DMS79 (cell line): ENCODE data around the gene TUBA4B.
A peak's percentile ranks its signal among the peaks of the same experiment; 100 is the strongest.

Experiments
- DNase-seq: peaks from one replicate; lab custom pipeline; 2025; lab: John Stamatoyannopoulos, UW

TUBA4B gene

DNA sequence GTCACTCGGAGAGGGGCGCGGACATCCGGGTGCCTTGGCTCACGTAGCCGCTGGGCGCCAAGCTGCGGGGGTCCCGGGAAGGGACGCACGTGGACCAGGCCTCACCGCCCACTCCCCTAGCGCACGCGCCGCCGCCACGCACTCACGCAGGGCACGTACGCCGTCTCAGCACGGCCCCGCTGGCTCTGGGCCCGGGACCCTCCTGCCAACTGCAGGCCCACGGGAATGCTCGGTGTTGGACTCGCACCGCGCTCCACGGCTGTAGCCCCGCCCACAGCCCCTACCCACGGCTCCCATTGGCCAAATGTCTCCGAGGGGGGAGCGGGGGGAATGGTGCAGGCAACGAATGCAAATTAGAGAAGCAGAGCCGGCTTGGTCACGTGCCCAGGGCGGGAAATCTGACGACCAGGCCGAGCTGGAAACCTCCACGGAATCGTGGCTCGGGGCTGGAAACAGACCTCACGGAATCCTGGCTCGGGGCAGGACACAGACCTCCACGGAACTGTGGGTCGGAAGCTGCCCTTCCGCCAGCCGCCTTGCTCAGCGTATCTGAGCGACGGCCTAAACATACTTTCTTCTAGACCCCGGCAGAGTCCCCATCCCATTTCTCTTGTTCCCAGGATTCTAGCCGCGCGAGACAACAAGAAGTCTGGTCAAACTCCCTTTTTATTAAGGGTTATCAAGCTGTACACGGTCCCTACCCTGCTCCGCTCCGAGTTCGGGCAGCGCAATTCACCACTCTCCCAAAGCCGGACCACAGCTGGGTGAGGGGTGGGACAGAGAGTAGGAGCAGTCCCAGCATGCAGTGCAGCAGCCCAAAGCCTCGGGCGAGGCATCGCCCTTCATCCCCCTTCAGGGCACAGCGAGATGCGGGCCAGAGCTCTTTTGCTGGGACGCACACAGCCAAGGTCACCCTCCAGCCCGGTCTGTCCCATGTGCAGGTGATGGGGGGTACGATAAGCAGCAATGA, 34.0 kb upstream of the TUBA4B start, which contains the start of gene ABCB6:
Gene ABCB6 (minus strand): TSS at position 227 of the 970 bp plus-strand sequence. CDS start 285 bp downstream, outside the sequence.
- DNase-seq = peak; percentile 92

DNA sequence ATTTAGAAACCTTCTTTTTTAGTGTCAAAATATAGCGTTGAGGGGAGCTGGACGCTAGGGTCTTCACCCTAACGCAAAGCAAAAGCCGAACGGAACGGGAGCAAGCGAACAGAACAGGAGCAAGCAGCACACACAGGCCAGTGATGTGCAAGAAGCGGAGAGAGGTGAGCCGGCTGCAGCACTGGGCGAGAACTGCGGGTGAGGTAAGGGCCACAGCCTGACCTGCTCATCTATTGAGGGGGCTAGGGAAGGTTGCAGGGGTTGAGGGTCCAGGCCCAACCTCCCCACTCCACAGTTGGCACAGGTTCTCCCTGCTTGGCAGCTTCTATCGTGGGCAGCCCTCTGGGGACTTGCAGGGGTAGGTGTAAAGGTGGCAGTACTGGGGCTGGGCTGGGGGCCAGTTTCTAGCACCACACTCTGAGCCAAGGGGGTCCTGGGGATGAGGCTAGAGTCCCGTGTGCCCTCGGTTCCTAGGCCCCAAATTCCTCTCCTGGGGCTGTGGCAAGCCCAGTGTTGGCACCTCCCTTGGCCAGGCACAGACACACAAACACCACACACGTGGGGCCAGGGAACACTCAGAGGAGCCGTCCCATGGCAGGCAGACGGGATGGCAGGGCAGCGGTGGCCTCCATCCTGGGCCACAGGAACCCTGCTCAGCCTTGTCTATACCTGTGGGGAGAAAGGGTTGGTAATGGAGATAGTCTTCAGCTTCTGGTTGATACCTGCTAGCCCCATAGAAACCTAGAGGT, 33.1 kb upstream of the TUBA4B start:
- no peak for DNase-seq

DNA sequence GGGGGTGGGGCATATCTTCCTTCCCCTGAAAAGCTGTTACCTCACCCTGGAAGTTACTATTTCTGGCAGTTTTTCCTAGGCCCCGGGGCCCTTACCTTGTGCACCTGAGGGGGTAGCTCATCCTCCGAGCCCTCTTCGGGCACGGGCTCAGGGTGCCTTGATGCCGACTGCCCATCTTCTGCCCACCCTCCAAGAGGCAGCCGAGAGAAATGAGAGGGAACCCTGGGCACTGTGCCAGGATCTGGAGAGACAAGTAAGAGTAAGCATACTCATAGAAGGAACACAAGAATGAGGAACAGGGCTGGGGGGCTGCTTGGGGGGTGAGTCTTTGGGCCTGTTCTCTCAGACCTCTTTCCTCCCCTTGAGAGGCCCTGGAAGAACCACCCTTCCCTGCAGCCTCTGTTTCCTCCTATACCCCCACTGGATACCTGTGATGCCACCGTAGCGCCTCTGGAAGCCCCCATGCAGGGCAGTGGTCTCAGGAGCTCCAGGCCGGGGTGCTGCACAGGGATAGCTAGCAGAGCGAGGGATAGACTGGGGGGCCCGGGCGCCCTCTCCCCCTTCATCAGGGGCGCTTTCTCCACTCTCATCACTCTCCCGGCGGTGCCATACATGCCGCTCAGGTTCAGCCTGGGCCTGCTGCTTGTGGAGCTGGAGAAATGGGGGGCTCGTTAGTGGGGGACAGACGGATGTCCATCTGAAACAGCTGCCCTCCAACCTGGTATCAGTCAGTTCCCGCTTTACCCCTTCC, 32.2 kb upstream of the TUBA4B start:
- DNase-seq = no peak

DNA sequence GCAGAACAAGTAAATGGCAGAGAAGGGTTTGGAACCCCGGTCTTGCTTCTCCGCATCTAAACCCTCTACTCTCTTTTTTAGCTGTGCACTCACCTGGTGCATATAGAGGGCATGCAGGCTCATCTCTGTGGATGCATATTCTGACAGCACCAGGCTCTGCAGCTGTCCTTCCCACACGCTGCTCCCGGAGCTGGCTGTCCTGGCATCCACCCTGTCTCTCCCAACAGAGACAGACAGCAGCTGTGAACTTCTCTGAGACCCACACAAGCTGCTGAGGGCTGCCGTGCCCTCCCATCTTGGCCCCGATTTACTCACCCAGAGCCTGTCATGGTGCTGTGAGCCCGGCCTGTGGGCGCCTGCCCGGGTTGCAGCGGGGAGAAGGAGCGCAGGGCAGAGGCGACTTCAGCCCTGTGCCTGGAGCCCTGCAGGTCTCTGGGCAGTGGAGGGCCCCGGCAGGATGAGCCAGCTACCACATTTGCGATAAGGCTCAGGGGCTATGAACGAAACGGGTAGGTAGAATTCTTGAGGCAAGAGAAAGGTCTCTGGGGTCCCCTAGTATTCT, 31.0 kb upstream of the TUBA4B start:
- DNase-seq = no peak

DNA sequence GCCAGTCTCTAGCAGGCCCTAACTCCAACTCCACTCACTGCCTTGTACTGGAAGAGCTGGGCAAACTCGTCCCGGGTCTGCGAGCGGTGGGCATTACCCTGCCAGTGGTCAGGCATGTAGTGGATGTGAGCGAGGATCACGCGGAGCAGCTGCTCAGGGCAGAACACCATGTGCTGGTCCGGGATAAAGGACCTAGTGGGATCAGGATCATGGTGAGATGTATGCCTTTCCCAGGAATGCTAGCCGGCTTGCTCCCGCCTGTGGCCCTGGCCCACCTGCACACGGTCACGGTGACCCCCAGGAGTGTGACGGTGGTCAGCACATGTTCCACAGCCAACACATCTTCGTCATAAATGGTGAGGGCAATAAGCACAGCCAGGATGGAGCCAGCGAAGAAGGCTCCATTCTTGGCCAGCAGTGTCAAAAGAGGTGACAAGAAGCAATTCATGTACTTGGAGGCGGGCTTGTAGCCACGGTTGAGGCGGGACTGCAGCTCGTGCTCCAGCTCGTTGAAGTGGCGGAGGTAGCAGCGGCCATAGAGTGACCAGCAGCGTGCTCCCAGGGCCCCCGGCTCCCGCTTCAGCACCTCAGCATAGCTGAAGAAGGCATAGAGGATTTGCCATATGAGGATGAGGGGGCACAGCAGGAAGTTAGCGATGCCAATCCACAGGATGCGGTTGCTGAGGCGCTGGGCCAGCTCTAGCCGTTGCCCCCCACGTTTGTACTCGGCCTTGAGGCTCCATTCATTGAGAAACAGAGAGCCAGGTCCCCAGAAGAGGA, 29.0 kb upstream of the TUBA4B start:
- DNase-seq = no peak

DNA sequence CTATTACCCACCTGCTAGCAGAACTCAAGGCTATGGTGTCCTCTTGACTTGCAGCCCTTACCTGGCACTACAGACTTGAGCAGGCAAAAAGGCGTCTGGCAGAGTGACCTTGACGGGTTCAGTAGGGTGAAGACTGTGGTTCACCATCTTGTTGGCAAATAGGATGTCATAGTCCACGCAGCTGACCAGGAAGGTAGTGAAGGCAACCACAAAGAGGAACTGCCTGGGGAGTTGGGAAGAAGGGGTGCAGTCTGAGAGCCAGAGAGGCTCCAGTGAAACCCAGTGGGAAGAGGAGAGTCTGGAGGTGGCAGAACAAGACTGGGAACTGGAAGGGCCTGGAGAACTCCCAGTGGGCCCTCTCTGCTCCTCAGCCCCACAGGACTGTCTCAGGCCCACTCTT, 27.7 kb upstream of the TUBA4B start:
- no peak for DNase-seq

DNA sequence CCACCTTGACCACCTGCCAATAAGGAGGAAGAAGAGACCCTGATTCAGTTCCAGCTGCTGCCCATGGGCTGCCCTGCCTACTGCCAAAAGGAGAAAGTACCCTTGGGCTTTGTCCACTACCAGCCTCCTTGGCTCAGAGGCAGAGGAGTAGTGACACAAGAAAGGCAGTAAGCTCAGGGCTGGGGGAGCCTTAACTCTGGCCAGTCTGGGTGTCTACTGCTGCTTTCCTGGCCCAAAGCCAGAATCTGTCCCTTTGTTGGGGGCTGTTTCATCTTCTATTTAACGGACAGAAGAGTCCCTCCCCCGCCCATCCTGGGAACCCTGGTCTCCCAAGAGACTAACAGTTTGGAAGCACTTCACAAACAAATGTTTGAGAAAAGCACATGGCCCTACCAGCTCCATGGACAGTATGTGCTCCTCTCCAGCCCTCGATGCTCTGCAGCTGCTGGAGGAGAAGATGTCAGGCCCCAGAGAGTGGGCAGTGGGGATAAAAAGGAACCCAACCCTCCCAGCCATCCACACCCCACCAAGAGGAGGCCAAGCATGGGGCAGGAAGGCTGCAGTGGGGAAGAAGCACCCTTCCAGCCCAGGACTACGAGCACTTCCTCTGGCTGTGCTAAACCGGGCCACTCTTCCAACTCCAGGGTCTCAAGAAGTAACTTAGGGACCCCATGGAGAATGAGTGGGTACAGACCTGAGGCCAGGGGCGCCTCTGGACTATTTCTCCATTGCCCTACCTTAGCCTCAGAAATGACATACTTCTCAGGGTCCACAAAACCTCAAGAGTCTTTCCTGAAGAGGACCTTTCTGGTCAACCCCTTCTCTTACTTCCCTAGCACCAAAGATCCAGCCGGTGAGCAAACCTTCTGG, 24.8 kb upstream of the TUBA4B start:
- DNase-seq = no peak

DNA sequence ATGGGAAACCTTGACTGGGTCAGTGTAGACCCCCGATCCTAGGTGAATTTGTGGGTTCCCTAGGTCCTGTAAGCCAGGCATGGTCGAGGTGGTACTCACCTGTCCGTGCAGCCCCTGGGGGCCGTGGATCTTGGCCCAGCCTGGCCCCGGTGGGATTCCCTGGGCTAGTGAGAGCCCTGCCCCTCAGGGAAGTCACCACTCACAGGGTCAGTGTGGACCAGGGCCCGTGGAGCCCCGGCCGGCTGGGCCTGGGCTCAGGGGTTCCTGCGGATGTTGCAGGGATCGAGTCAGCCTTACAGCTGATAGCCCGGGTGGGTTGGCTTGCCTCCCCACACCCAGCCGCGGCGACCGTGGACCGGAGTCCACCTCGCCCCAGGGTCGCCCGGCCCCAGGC, 24.1 kb upstream of the TUBA4B start:
- DNase-seq = no peak

DNA sequence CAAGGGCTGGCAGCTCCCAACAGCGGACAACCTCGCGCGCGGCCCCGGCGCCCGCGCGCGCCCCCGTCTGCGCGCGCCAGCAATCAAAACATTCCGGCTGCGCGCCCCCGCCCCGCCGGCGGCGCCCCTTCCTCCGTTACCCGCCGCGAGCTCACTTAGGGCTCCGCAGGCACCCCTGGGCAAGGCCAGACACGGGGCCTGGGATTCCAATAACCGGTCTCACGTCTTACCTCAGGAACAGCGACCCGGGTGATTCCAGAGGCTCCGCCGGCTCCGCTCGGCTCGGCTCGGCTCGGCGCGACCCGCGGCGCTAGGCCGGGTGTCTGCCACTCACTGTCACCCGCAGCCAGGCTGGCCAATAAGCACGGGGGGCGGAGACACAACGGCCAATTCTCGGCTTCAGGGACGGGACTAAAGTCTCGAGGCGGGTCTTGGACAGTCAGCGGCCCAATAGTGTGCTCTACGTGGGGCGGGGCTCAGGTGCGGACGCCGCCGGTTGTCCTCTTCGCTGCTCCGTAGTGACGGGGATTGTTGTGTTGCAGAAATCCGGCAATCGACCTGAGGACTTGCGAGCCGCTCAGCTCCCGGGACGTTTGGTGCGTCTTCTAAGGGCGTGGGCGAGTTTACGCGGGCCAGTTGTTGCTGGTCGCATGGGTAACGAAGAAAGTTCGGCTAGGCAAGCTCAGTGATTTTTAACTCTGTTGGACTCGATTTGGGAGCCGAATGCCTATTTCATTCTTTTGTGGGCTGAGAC, 23.6 kb upstream of the TUBA4B start, which contains the start of the genes ANKZF1 and ATG9A:
Gene ANKZF1 (plus strand): TSS at position 502 of the 754 bp plus-strand sequence. CDS start 452 bp downstream, outside the sequence.
Gene ATG9A (minus strand): TSS at position 332 of the 754 bp plus-strand sequence. CDS start 1,612 bp downstream, outside the sequence.
- peak; percentile 98 for DNase-seq

DNA sequence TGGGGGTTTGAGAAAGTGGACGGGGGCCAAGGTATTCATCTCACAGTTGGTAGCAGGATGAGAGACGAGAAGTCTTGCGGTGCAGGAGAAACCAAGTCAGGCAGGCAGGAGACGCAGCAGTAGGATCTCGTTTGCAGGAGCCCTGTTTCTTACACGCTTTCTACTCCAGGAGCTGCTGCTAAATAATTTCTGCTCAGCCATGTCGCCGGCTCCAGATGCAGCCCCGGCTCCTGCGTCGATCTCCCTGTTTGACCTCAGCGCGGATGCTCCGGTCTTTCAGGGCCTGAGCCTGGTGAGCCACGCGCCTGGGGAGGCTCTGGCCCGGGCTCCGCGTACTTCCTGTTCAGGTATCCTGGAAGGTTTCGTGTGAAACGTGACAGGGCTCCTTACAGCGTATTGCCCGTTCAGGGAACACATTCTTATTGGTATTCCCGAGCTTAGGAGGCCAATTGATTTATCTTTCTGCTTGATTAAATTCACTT, 22.9 kb upstream of the TUBA4B start:
- DNase-seq = no peak

DNA sequence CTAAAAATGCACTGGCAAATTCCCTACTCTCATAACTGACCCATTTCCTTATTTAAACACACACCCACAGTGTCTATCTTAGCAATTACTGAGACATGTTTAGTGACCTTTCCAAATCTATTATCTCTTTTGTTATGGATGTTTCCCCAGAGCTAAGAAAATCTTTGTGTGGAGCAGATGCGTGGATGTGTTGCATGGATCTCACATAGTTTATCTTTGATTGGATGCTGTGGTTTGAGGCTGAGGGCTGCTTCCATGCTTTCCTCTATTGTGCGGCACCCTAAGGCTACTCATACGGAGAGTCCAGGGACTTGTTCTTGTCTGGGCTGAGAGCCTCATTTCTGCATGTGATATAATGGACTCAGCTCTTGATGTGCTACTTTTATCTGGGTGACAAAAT, 18.7 kb upstream of the TUBA4B start:
- no peak for DNase-seq

DNA sequence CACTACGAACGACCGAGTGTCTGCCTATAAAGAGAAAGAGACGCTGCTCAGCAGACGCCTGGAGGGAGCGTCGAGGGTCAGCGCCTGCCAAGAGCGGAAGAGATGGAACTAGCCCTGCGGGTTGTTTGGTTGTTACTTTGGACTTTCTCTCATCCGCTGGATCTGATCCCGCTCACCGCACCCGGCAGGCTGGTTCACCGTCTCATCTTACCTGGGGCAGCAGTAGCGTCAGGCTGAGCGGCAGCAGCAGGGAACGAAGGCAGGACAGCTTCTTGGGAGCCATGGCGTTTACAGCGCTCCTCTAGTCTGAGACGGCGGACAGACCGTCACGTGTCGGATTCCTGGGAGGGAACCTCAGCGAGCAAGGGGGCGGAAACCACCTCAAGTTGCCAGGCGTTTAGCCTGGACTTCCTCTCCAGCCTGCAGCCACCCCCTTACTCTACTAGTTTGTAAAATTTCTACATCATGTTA, 9.7 kb upstream of the TUBA4B start:
- no peak for DNase-seq

DNA sequence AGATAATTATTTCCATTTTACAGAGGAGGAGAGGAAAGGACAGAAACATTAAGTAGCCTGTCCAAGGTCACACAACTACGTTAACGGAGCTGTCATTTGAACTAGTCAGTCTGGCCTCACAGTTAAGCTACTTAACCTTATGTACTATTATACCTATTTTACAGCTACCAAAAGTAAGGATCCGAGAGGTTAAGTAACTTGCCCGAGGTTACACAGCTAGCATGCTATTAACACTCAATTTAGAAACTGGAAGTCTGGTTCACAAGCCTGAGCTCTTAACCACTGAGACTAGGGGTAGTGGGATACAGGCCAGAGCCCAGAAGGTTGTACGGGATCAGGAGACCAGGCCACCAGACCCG, 8.3 kb upstream of the TUBA4B start:
- no peak for DNase-seq

DNA sequence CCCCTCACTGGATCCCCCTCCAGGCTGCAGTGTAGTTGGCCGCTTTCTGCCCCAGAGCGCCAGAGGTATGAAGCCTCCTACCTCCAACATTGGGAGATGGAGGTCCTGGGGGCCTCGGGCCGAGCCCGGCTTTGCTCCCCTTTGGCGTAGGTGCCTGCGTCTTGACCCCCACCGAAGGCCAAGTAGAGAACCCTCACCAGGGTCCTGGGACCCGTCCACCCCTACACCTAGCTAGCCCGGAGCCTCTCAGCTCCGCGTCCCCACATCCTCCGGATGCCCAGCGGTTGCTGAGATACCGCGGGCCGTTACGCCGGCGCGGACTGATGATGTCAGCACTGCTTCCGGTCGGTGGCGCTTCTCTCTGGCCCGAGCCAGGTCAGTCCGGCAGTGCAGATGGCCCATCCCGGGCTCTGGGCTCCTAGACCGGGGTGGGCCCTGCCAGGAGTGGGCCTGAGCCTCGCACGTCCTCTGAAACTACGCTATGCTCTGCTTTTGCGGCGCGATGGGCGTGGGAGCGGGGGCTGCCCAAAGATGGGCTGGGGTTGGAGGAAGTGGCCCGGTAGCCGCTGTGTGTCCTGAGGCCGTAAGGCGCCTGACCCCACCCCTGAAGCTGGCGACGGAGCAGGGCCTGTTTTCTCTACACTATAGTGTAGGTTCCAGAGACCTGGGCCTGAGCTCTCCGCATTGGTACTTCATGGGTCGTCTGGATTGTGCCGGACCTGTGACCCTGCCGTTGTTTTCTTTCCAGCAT, 7.7 kb upstream of the TUBA4B start, which contains the start of the genes GLB1L and STK16:
Gene GLB1L (minus strand): TSS at position 297 of the 751 bp plus-strand sequence. CDS start 1,871 bp downstream, outside the sequence.
Gene STK16 (plus strand): TSS at position 332 of the 751 bp plus-strand sequence. CDS start 521 bp downstream, outside the sequence.
- peak; percentile 65 for DNase-seq

DNA sequence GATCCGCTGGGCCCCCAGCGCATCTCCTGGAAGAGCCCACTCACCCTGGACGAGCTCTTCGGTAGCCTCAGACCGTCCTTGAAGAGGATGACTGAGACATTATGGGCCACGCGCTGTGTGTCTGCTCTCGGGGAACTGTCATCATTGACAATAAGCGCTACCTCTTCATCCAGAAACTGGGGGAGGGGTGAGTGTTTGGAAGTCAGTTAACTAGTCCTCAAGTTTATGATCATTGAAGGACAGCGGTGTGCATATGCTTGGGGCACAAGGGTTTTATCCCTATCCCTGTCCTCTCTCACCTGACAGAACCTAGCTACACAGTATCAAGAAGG, 7.2 kb upstream of the TUBA4B start:
- no peak for DNase-seq

DNA sequence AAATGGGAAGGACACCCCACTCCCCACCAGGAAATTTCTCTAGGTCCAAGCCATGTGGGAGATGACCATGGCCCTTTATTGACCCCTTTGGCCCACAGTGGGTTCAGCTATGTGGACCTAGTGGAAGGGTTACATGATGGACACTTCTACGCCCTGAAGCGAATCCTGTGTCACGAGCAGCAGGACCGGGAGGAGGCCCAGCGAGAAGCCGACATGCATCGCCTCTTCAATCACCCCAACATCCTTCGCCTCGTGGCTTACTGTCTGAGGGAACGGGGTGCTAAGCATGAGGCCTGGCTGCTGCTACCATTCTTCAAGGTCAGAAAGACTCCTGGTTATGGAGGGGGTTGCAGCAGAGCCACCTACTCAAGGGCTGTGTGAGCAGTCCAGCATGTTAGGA, 6.5 kb upstream of the TUBA4B start:
- DNase-seq = no peak

DNA sequence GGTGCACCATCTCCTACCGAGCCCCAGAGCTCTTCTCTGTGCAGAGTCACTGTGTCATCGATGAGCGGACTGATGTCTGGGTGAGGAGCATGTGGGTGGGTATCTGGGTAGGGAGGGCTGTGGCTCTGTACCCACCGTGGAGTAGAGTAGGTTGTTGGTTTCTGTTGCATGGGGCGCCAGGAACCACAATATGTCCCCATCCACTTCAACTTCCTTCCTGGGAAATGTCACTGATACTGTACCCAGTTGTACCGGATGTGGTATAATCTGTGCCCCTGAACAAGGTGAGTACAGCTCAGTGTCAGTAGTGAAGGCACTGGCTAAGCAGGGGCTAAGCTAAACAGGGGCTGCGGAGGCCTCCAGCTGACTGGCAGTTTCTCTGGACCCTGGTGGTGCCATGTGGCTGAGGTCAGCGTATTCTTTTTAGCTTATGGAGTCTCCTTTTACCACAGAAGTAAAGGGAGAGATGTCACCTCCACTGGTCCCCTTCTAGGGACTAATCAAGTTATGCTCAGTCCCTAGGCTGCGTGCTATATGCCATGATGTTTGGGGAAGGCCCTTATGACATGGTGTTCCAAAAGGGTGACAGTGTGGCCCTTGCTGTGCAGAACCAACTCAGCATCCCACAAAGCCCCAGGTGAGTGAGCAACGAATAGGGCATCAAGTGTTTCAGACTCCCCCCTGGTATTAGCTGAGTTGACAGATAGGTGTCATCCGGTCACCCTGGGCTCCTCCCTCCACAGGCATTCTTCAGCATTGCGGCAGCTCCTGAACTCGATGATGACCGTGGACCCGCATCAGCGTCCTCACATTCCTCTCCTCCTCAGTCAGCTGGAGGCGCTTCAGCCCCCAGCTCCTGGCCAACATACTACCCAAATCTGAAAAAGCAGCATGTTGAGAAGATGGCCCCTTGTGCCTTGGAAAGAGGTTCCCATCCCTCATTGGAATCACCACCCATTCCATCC, 5.1 kb upstream of the TUBA4B start:
- DNase-seq = no peak
